Trophoblast cell (in vitro differentiated cells and primary cell): ENCODE results near the gene FOXI3.

ENCODE experiments used
- DNase-seq, 2 donors: peaks; one replicate each; pipeline ENCODE4 v3.0.0-alpha.2; 2016
- H2AFZ ChIP-seq: 2 replicates; pipeline ENCODE4 v1.6.1; 2013; ENCODE audit warnings: low read length, moderate library complexity, mild to moderate bottlenecking; ENCODE audit not compliant: insufficient read depth, poor library complexity
- H2AK5ac ChIP-seq: 2 replicates; pipeline ENCODE4 v1.6.1; 2013; ENCODE audit warnings: mild to moderate bottlenecking, low read length
- H2BK120ac ChIP-seq: 2 replicates; pipeline ENCODE4 v1.6.1; 2013; ENCODE audit warnings: low read length, mild to moderate bottlenecking, moderate library complexity; ENCODE audit not compliant: insufficient read depth, poor library complexity
- H2BK12ac ChIP-seq: 2 replicates; pipeline ENCODE4 v1.6.1; 2013; ENCODE audit warnings: mild to moderate bottlenecking, low read length, moderate library complexity
- H2BK5ac ChIP-seq: 2 replicates; pipeline ENCODE4 v1.6.1; 2013; ENCODE audit warnings: low read length, low read depth, moderate library complexity, mild to moderate bottlenecking; ENCODE audit not compliant: poor library complexity
- H3K14ac ChIP-seq: 2 replicates; pipeline ENCODE4 v1.6.1; 2013; ENCODE audit warnings: mild to moderate bottlenecking, low read length
- H3K18ac ChIP-seq: 2 replicates; pipeline ENCODE4 v1.6.1; 2013; ENCODE audit warnings: mild to moderate bottlenecking, low read length
- H3K23ac ChIP-seq: 2 replicates; pipeline ENCODE4 v1.6.1; 2013; ENCODE audit warnings: low read length
- H3K27ac ChIP-seq: 2 replicates; pipeline ENCODE4 v1.5.1; 2013; ENCODE audit warnings: low read depth, mild to moderate bottlenecking, inconsistent platforms, low read length, moderate library complexity
- H3K27me3 ChIP-seq: 2 replicates; pipeline ENCODE4 v1.6.1; 2013; ENCODE audit warnings: inconsistent platforms, mild to moderate bottlenecking, low read length, moderate library complexity; ENCODE audit not compliant: insufficient read depth
- H3K36me3 ChIP-seq, 2 experiments: 1 replicate in 1 of 2; 2 replicates in 1 of 2; pipeline ENCODE4 v1.6.1; 2013; ENCODE audit warnings: low read length in 2 of 2, mild to moderate bottlenecking in 2 of 2, moderate library complexity in 1 of 2; ENCODE audit not compliant: insufficient read depth in 2 of 2, control insufficient read depth in 1 of 2
- H3K4ac ChIP-seq: 2 replicates; pipeline ENCODE4 v1.6.1; 2013; ENCODE audit warnings: low read depth, mild to moderate bottlenecking, low read length, moderate library complexity
- H3K4me1 ChIP-seq, 2 experiments: 1 replicate in 1 of 2; 2 replicates in 1 of 2; pipeline ENCODE4 v1.6.1; 2013; ENCODE audit warnings: low read length in 2 of 2, mild to moderate bottlenecking in 2 of 2, moderate library complexity in 1 of 2; ENCODE audit not compliant: insufficient read depth in 2 of 2, control insufficient read depth in 1 of 2
- H3K4me2 ChIP-seq: 2 replicates; pipeline ENCODE4 v1.6.1; 2013; ENCODE audit warnings: inconsistent platforms, mild to moderate bottlenecking, low read length, moderate library complexity
- H3K4me3 ChIP-seq: 2 replicates; pipeline ENCODE4 v1.5.1; 2013; ENCODE audit warnings: mild to moderate bottlenecking, low read depth, low read length, inconsistent platforms
- H3K79me1 ChIP-seq: one replicate; pipeline ENCODE4 v1.6.1; 2013; ENCODE audit warnings: low read length
- H3K79me2 ChIP-seq: 2 replicates; pipeline ENCODE4 v1.6.1; 2013; ENCODE audit warnings: low read length, mild to moderate bottlenecking; ENCODE audit not compliant: control insufficient read depth, insufficient read depth, poor library complexity
- H3K9ac ChIP-seq: 2 replicates; pipeline ENCODE4 v1.6.1; 2013; ENCODE audit warnings: mild to moderate bottlenecking, low read length
- H3K9me3 ChIP-seq: 2 replicates; pipeline ENCODE4 v1.6.1; 2013; ENCODE audit warnings: low read depth, mild to moderate bottlenecking, control low read depth, inconsistent platforms, low read length; ENCODE audit not compliant: insufficient read depth
- H4K12ac ChIP-seq: 2 replicates; pipeline ENCODE4 v1.6.1; 2013; ENCODE audit warnings: low read depth, mild to moderate bottlenecking, low read length, moderate library complexity
- H4K8ac ChIP-seq: 2 replicates; pipeline ENCODE4 v1.6.1; 2013; ENCODE audit warnings: low read depth, mild to moderate bottlenecking, low read length, moderate library complexity
- H4K91ac ChIP-seq: one replicate; pipeline ENCODE4 v1.6.1; 2013; ENCODE audit warnings: low read depth, mild to moderate bottlenecking, low read length, moderate library complexity
- WGBS: extraction: QIAGEN DNeasy Blood & Tissue Kit; methylation state at CpG from one replicate; pipeline ENCODE4 v1.1.7; 2013; ENCODE audit warnings: missing lambda C conversion rate; ENCODE audit not compliant: insufficient read length, insufficient coverage; ENCODE audit errors: extremely low coverage; 5-methylcytosine and 5-hydroxymethylcytosine counted together

Gene FOXI3

GRCh38 chr2:88458633-88459032 is 6.1 kb upstream of the FOXI3 start:
- H4K12ac ChIP-seq, result no peak overlapping the region
- no peak overlapping the region for H2BK120ac ChIP-seq
- H2AFZ ChIP-seq, result no peak overlapping the region
- no peak overlapping the region for H3K4me2 ChIP-seq
- no peak overlapping the region for H2BK12ac ChIP-seq
- peaks cover 6 to 9% of the 10 kb centered on the region in 2 experiments for H3K4me1 ChIP-seq
- H3K36me3 ChIP-seq, result no peaks in the 10 kb centered on the region
- H2AK5ac ChIP-seq, result no peak overlapping the region
- H3K27ac ChIP-seq, result no peak overlapping the region
- peak in 1 of 2 donors; percentile 46 for DNase-seq
- no peak overlapping the region for H4K91ac ChIP-seq
- H3K79me1 ChIP-seq, result no peaks in the 10 kb centered on the region
- no peaks in the 10 kb centered on the region for H3K9me3 ChIP-seq
- H3K9ac ChIP-seq, result no peak overlapping the region
- WGBS, result no CpG with 5 or more reads among the region's 1 CpG
- no peak overlapping the region for H3K14ac ChIP-seq
- H3K23ac ChIP-seq, result no peak overlapping the region
- H3K18ac ChIP-seq, result no peak overlapping the region
- no peak overlapping the region for H3K4ac ChIP-seq
- no peak overlapping the region for H2BK5ac ChIP-seq
- no peaks in the 10 kb centered on the region for H3K79me2 ChIP-seq
- H4K8ac ChIP-seq, result no peak overlapping the region
- H3K4me3 ChIP-seq, result no peak overlapping the region
- H3K27me3 ChIP-seq, result no peaks in the 10 kb centered on the region

DNA sequence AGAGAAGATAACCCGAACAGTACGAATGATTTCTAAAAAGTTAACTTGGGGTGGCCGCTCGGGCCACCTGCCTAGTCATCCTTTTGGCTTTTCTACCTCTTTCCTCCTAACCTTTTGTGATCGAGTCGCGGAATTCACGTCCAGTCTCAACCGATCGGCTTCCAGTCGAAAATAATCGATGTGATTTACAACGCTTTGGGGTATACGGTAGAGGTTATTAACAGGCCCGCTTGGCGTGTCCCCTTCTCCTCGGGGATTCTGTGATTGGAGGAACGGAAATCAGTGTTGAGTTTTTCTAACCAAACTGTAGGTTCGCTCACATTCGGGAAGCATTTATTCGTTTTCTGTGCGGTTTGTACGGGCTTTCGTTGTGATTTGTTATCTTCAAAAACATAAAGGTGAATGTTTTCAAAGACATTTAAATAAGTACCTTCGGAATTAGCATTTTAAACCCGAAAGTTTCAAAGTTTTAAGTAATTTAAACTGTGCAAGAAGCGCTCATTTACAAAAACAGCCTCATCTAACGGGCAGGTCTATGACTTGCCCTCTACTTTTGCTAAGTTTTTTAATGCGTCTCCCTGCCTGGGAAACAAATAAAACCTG is 588 bp upstream of the FOXI3 start:
- H3K4me1 ChIP-seq, result peaks cover under 1% of the 10 kb centered on the region in 2 experiments

DNA sequence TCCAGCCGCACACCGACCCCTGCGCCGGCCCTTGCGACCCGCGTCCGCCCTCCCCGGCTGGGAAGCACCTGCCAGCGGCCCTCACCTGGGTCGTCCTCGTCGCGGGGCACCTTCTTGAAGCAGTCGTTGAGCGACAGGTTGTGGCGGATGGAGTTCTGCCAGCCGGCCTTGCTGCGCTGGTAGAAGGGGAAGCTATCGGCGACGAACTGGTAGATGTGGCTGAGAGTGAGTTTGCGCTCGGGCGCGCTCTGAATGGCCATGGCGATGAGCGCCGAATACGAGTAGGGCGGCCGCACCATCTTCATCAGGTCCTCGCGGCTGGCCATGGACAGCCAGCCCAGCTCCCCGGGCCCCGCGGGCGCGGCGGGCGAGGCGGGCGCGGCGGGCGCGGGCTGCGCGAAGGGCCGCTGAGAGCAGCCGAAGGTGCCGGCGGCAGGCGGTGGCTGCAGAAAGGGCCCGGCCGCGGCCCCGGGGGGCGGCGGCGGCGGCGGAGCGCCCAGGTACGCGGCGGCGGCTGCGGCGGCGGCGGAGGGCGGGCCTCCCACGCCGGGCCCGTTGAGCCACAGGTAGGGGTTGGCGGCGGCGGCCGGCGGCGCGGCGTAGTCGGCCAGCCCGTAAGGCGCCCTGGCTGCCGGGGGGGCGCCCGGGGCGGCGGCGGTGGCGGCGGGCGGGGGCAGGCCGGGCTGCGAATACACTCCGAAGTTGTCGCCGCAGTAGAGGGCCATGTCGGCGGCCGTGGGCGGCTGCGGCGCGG is 505 bp downstream of the FOXI3 start:
- Histone ChIP-seq H2AK5ac (no peak overlapping the region), H3K4ac (peak overlapping the region; percentile 90), H4K91ac (peak overlapping the region; percentile 58), H3K23ac (no peak overlapping the region), H3K79me1 (peaks cover 4% of the 10 kb centered on the region), H3K79me2 (peaks cover 9% of the 10 kb centered on the region), H4K8ac (peak overlapping the region; percentile 71), H2AFZ (peak overlapping the region; percentile 75), H3K4me1 (no peaks in the 10 kb centered on the region), H3K9ac (no peak overlapping the region), H3K27ac (peak overlapping the region; percentile 7), H3K9me3 (no peaks in the 10 kb centered on the region), H2BK12ac (peak overlapping the region; percentile 45), H3K18ac (peak overlapping the region; percentile 58), H3K36me3 (peaks cover 7% of the 10 kb centered on the region in 2 experiments), H3K14ac (peak overlapping the region; percentile 36), H3K27me3 (no peaks in the 10 kb centered on the region), H3K4me3 (peak overlapping the region; percentile 77), H2BK5ac (peak overlapping the region; percentile 35), H3K4me2 (peak overlapping the region; percentile 85), H4K12ac (peak overlapping the region; percentile 80), H2BK120ac (peak overlapping the region; percentile 30)
- peak in 1 of 2 donors; percentile 41 for DNase-seq
- WGBS, result no CpG with 5 or more reads among the region's 108 CpGs

More for the DNA sequence above, 588 bp upstream of the FOXI3 start:
- H3K27ac ChIP-seq, result no peak overlapping the region
- H3K36me3 ChIP-seq, result peaks cover 4 to 6% of the 10 kb centered on the region in 2 experiments
- no peak overlapping the region for H3K18ac ChIP-seq
- H2BK12ac ChIP-seq, result no peak overlapping the region
- no peak overlapping the region for H4K12ac ChIP-seq
- H2AK5ac ChIP-seq, result no peak overlapping the region
- no peak overlapping the region for H2BK120ac ChIP-seq
- H2BK5ac ChIP-seq, result no peak overlapping the region
- H2AFZ ChIP-seq, result peak overlapping the region; percentile 26
- no peak overlapping the region for H3K23ac ChIP-seq
- no peak overlapping the region for H4K91ac ChIP-seq
- peak overlapping the region; percentile 85 for H3K4me2 ChIP-seq
- no peak overlapping the region for H3K9ac ChIP-seq
- peak overlapping the region; percentile 77 for H3K4me3 ChIP-seq
- no peaks in the 10 kb centered on the region for H3K27me3 ChIP-seq
- H4K8ac ChIP-seq, result no peak overlapping the region
- no peak overlapping the region for H3K14ac ChIP-seq
- no CpG with 5 or more reads among the region's 29 CpGs for WGBS
- H3K79me2 ChIP-seq, result peaks cover 9% of the 10 kb centered on the region
- H3K9me3 ChIP-seq, result no peaks in the 10 kb centered on the region
- no peak overlapping the region for H3K4ac ChIP-seq
- H3K79me1 ChIP-seq, result peaks cover 4% of the 10 kb centered on the region
- no peak for DNase-seq

- peak overlapping the region; percentile 58 for H4K91ac ChIP-seq
- no peaks in the 10 kb centered on the region for H3K27me3 ChIP-seq
- peak overlapping the region; percentile 58 for H3K18ac ChIP-seq
- H3K79me2 ChIP-seq, result peaks cover 9% of the 10 kb centered on the region
- no peak overlapping the region for H3K9ac ChIP-seq
- peak overlapping the region; percentile 36 for H3K14ac ChIP-seq
- peak overlapping the region; percentile 88 for H4K12ac ChIP-seq
- no peak overlapping the region for H3K23ac ChIP-seq
- WGBS, result no CpG with 5 or more reads among the region's 18 CpGs
- H3K4me2 ChIP-seq, result peak overlapping the region; percentile 85
- peaks cover 7% of the 10 kb centered on the region in 2 experiments for H3K36me3 ChIP-seq
- H2AK5ac ChIP-seq, result no peak overlapping the region
- peaks cover 4% of the 10 kb centered on the region for H3K79me1 ChIP-seq
- H2BK5ac ChIP-seq, result no peak overlapping the region
- no peaks in the 10 kb centered on the region for H3K9me3 ChIP-seq
- H3K4ac ChIP-seq, result peak overlapping the region; percentile 90
- H2BK12ac ChIP-seq, result peak overlapping the region; percentile 45
- H3K27ac ChIP-seq, result peak overlapping the region; percentile 7
- no peak for DNase-seq
- peak overlapping the region; percentile 77 for H3K4me3 ChIP-seq
- no peak overlapping the region for H2BK120ac ChIP-seq
- peak overlapping the region; percentile 75 for H2AFZ ChIP-seq
- peak overlapping the region; percentile 71 for H4K8ac ChIP-seq
- no peaks in the 10 kb centered on the region for H3K4me1 ChIP-seq
Measured at GRCh38 chr2:88450925-88451810, 1.3 kb downstream of the FOXI3 start.
